Measurements from ENCODE around the gene SPHK2.
A peak's percentile ranks its signal among the peaks of the same experiment; 100 is the strongest.

SPHK2 gene

GRCh38 chr19:48637948-48638830 is 18.9 kb downstream of the SPHK2 start:
- Histone ChIP-seq H2AFZ (ENCODE audit: low read depth) (peak overlapping the region; percentile 79; the same call in 1 of the 2 replicates), H3K4me3 (IDR thresholded peaks at IDR 0.05; ENCODE audit: insufficient read depth, low read depth, low read length) (peak overlapping the region; percentile 42), H3K9ac (peak overlapping the region; percentile 74), H3K27me3 (ENCODE audit: insufficient read depth, low read depth) (peaks cover 9% of the 10 kb centered on the region; the same call in 1 of the 2 replicates), H3K36me3 (ENCODE audit: insufficient read depth) (no peaks in the 10 kb centered on the region), H3K27ac (peak overlapping the region; percentile 79), H3K79me2 (ENCODE audit: insufficient read depth, low read depth) (no peaks in the 10 kb centered on the region), H4K20me1 (ENCODE audit: insufficient read depth) (no peaks in the 10 kb centered on the region), H3K4me1 (ENCODE audit: low read depth, poor library complexity, severe bottlenecking) (peaks cover 35% of the 10 kb centered on the region), H3K4me2 (peak overlapping the region; percentile 80)
- TF ChIP-seq CTCF (conservative IDR thresholded peaks at IDR 0.05; ENCODE audit: low read depth, low read length) = peak; percentile 53

GRCh38 chr19:48638831-48639381 is 19.6 kb downstream of the SPHK2 start:
- peak overlapping the region; percentile 79; the same call in 1 of the 2 replicates for H2AFZ ChIP-seq (ENCODE audit: low read depth)
- H3K9ac ChIP-seq = no peak overlapping the region
- no peak overlapping the region for H3K4me3 ChIP-seq (IDR thresholded peaks at IDR 0.05; ENCODE audit: insufficient read depth, low read depth, low read length)
- no peak overlapping the region for H3K27ac ChIP-seq
- H3K27me3 ChIP-seq (ENCODE audit: insufficient read depth, low read depth) = peaks cover 9% of the 10 kb centered on the region; the same call in 1 of the 2 replicates
- H3K36me3 ChIP-seq (ENCODE audit: insufficient read depth) = no peaks in the 10 kb centered on the region
- H4K20me1 ChIP-seq (ENCODE audit: insufficient read depth) = no peaks in the 10 kb centered on the region
- peak overlapping the region; percentile 80 for H3K4me2 ChIP-seq
- no peak for TF ChIP-seq CTCF (conservative IDR thresholded peaks at IDR 0.05; ENCODE audit: low read depth, low read length)
- no peaks in the 10 kb centered on the region for H3K79me2 ChIP-seq (ENCODE audit: insufficient read depth, low read depth)
- H3K4me1 ChIP-seq (ENCODE audit: low read depth, poor library complexity, severe bottlenecking) = peaks cover 27% of the 10 kb centered on the region

- Histone ChIP-seq H3K4me1 (ENCODE audit: low read depth, poor library complexity, severe bottlenecking) (peaks cover 20% of the 10 kb centered on the region), H2AFZ (ENCODE audit: low read depth) (no peak overlapping the region)
- TF ChIP-seq CTCF (conservative IDR thresholded peaks at IDR 0.05; ENCODE audit: low read depth, low read length) = no peak
Measured at GRCh38 chr19:48639483-48640375, 20.4 kb downstream of the SPHK2 start.

GRCh38 chr19:48641850-48642249 is 22.5 kb downstream of the SPHK2 start:
- H4K20me1 ChIP-seq (ENCODE audit: insufficient read depth) = no peaks in the 10 kb centered on the region
- no peak for TF ChIP-seq CTCF (conservative IDR thresholded peaks at IDR 0.05; ENCODE audit: low read depth, low read length)

More at GRCh38 chr19:48639483-48640375, 20.4 kb downstream of the SPHK2 start:
- Histone ChIP-seq H4K20me1 (ENCODE audit: insufficient read depth) (no peaks in the 10 kb centered on the region), H3K9ac (no peak overlapping the region), H3K27ac (no peak overlapping the region), H3K27me3 (ENCODE audit: insufficient read depth, low read depth) (peaks cover 9% of the 10 kb centered on the region; the same call in 1 of the 2 replicates), H3K79me2 (ENCODE audit: insufficient read depth, low read depth) (no peaks in the 10 kb centered on the region), H3K4me2 (no peak overlapping the region), H3K36me3 (ENCODE audit: insufficient read depth) (no peaks in the 10 kb centered on the region), H3K4me3 (IDR thresholded peaks at IDR 0.05; ENCODE audit: insufficient read depth, low read depth, low read length) (no peak overlapping the region)

More at GRCh38 chr19:48641850-48642249, 22.5 kb downstream of the SPHK2 start:
- H3K27ac ChIP-seq = no peak overlapping the region
- no peak overlapping the region for H3K4me3 ChIP-seq (IDR thresholded peaks at IDR 0.05; ENCODE audit: insufficient read depth, low read depth, low read length)
- no peaks in the 10 kb centered on the region for H3K79me2 ChIP-seq (ENCODE audit: insufficient read depth, low read depth)
- H3K4me2 ChIP-seq = no peak overlapping the region
- no peak overlapping the region for H2AFZ ChIP-seq (ENCODE audit: low read depth)
- H3K4me1 ChIP-seq (ENCODE audit: low read depth, poor library complexity, severe bottlenecking) = peaks cover 23% of the 10 kb centered on the region
- no peaks in the 10 kb centered on the region for H3K36me3 ChIP-seq (ENCODE audit: insufficient read depth)
- H3K9ac ChIP-seq = no peak overlapping the region
- peaks cover 9% of the 10 kb centered on the region; the same call in 1 of the 2 replicates for H3K27me3 ChIP-seq (ENCODE audit: insufficient read depth, low read depth)
